ENCODE measurements around the gene MEGF10.

DNA sequence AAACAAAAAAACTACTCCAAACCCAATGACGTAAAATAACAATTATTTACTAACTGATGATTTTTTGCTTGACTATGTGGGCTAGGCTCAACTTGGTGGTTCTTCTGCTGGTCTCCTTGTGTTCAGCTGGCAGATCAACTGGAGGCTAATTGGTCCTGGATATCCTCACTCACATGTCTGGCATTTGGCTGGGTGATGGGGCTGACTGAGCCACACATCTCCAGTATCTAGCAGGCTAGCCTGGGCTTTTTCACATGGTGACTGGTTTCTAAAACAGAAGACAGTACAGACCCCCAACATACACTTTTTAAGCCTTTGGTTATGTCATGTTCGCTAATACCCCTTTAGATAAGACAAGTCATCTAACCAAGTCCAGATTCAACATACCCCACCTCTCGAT is 122.1 kb downstream of the MEGF10 start:
- TF ChIP-seq POLR2A (IDR thresholded peaks at IDR 0.05) (no peak), POLR2AphosphoS5 (IDR thresholded peaks at IDR 0.05) (no peak)
- TF ChIP-seq, protein P1, sequence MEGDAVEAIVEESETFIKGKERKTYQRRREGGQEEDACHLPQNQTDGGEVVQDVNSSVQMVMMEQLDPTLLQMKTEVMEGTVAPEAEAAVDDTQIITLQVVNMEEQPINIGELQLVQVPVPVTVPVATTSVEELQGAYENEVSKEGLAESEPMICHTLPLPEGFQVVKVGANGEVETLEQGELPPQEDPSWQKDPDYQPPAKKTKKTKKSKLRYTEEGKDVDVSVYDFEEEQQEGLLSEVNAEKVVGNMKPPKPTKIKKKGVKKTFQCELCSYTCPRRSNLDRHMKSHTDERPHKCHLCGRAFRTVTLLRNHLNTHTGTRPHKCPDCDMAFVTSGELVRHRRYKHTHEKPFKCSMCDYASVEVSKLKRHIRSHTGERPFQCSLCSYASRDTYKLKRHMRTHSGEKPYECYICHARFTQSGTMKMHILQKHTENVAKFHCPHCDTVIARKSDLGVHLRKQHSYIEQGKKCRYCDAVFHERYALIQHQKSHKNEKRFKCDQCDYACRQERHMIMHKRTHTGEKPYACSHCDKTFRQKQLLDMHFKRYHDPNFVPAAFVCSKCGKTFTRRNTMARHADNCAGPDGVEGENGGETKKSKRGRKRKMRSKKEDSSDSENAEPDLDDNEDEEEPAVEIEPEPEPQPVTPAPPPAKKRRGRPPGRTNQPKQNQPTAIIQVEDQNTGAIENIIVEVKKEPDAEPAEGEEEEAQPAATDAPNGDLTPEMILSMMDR (IDR thresholded peaks at IDR 0.05 in 8 of 11, conservative IDR thresholded peaks at IDR 0.05 in 3 of 11): no peak

All from spleen (tissue), 7 donors.